PC-3 (cell line): ENCODE data around the gene IRAK3. TPM values are rescaled to one million over a fixed set of nuclear protein-coding genes. Genes with fewer than 3 reads are reported as not detected.

ENCODE experiments used
- ATAC-seq: fragments of 200-7000 bp; cut with Tn5 transposase; 2 replicates; pipeline ENCODE4 v1.9.1; 2020; ENCODE audit warnings: mild to moderate bottlenecking, moderate library complexity
- BruUV-seq: library from RNA; stranded (reverse); fragments of 400-500 nt; replicated peaks from 2 replicates; lab custom pipeline; 2021; lab: Mats Ljungman, UMichigan
- CTCF ChIA-PET: fragments of 300-600 bp; sonication (Branson Sonifier 250); formaldehyde crosslinking; loops from one replicate; lab custom pipeline; 2022; ENCODE audit warnings: antibody characterized with exemption; lab: Charles Lee
- POLR2A ChIA-PET: fragments of 300-600 bp; sonication (Branson Sonifier 250); formaldehyde crosslinking; loops from one replicate; lab custom pipeline; 2022; ENCODE audit warnings: antibody characterized with exemption; ENCODE audit not compliant: unreplicated experiment; lab: Charles Lee
- DNase-seq: peaks from one replicate; pipeline ENCODE4 v3.0.0-alpha.2; 2015
- H2AFZ ChIP-seq: fragments of 300-600 bp; sonication (generic); 2 replicates; pipeline ENCODE4 v1.6.0; 2016; ENCODE audit warnings: antibody characterized with exemption, low read length
- H3F3A ChIP-seq: fragments of 300-600 bp; sonication (generic); one replicate; pipeline ENCODE4 v1.6.0; 2017; ENCODE audit warnings: antibody characterized with exemption, low read length, control low read depth, mild to moderate bottlenecking; ENCODE audit not compliant: unreplicated experiment
- H3K27ac ChIP-seq: fragments of 300-600 bp; sonication (generic); 2 replicates; pipeline ENCODE4 v1.5.1; 2016; ENCODE audit warnings: mild to moderate bottlenecking, low read length
- H3K27me3 ChIP-seq: fragments of 300-600 bp; sonication (generic); 2 replicates; pipeline ENCODE4 v1.6.1; 2016; ENCODE audit warnings: low read length, mixed read lengths
- H3K36me3 ChIP-seq: fragments of 300-600 bp; sonication (generic); 2 replicates; pipeline ENCODE4 v1.6.1; 2016; ENCODE audit warnings: low read depth, mixed run types, low read length, mixed read lengths
- H3K4me1 ChIP-seq: fragments of 300-600 bp; sonication (generic); 2 replicates; pipeline ENCODE4 v1.5.1; 2016; ENCODE audit warnings: low read length; ENCODE audit not compliant: insufficient read depth
- H3K4me2 ChIP-seq: fragments of 300-600 bp; sonication (generic); 2 replicates; pipeline ENCODE4 v1.6.0; 2016; ENCODE audit warnings: low read length
- H3K4me3 ChIP-seq: fragments of 300-600 bp; sonication (generic); 2 replicates; pipeline ENCODE4 v1.5.1; 2016; ENCODE audit warnings: mild to moderate bottlenecking, low read length, mixed read lengths
- H3K79me2 ChIP-seq: fragments of 300-600 bp; sonication (generic); 2 replicates; pipeline ENCODE4 v1.6.1; 2017; ENCODE audit warnings: low read length, mixed read lengths
- H3K9ac ChIP-seq: fragments of 300-600 bp; sonication (generic); 2 replicates; pipeline ENCODE4 v1.6.0; 2016; ENCODE audit warnings: mild to moderate bottlenecking, low read length
- H3K9me2 ChIP-seq: fragments of 300-600 bp; sonication (generic); replicated peaks from 2 replicates; pipeline ENCODE4 v1.6.1; 2016; ENCODE audit warnings: mixed run types, low read length, mixed read lengths
- H3K9me3 ChIP-seq: fragments of 300-600 bp; sonication (generic); 2 replicates; pipeline ENCODE4 v1.6.1; 2016; ENCODE audit warnings: low read length, mixed read lengths
- H4K20me1 ChIP-seq: fragments of 300-600 bp; sonication (generic); 2 replicates; pipeline ENCODE4 v1.6.1; 2016; ENCODE audit warnings: low read length, mixed read lengths
- EZH2 ChIP-seq: fragments of 300-600 bp; sonication (generic); IDR thresholded peaks from one replicate; pipeline ENCODE4 v1.6.1; 2017; ENCODE audit warnings: antibody characterized with exemption, mild to moderate bottlenecking, low read length; ENCODE audit not compliant: unreplicated experiment
- EZH2phosphoT487 ChIP-seq: fragments of 300-600 bp; sonication (generic); IDR thresholded peaks from 2 replicates; pipeline ENCODE4 v1.6.1; 2018; ENCODE audit warnings: mild to moderate bottlenecking, antibody characterized with exemption, low read length, borderline replicate concordance
- intact Hi-C: fragments of 100-400 bp; cut with micrococcal nuclease; formaldehyde crosslinking; loops from 2 replicates; pipeline ENCODE4 v1.9.0; 2023
- total RNA-seq: library from RNA; depleted of rRNA; stranded (reverse); fragments of >200 nt; gene quantifications from 2 replicates; pipeline ENCODE4 v1.2.3, GENCODE V29; 2014
- TF ChIP-seq, protein P1 (sequence below): fragments of 300-600 bp; sonication (generic); conservative IDR thresholded peaks from 2 replicates; pipeline ENCODE4 v1.5.1; 2017; ENCODE audit warnings: antibody characterized with exemption, low read depth, mild to moderate bottlenecking, low read length

Gene IRAK3
- total RNA-seq, 1 experiment from 2014 or later, result not detected

DNA sequence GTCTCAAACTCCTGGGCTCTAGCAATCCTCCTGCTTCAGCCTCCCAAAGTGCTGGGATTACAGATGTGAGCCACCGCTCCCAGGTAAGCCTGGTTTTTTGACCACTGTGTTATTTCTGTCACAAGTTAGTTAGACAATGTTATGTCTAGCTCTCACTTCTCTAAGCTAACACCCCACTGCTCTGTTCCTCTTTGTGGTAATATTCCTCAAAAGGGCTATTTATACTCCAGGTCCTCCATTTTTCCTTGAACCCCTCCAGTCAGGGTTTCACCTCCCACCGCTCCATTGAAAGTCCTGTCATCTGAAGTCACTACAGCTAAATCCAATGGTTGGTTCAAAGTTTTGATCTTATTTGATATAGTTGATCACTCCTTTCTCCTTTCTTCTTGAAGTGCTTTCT, 5.1 kb downstream of the IRAK3 start:
- Histone ChIP-seq H3K4me1 (no peaks in the 10 kb centered on the region), H3K79me2 (no peaks in the 10 kb centered on the region), H3K4me3 (no peak overlapping the region), H2AFZ (no peak overlapping the region), H3K9me3 (no peaks in the 10 kb centered on the region), H3K27me3 (peaks cover 19% of the 10 kb centered on the region), H3K36me3 (no peaks in the 10 kb centered on the region), H3K4me2 (no peak overlapping the region), H3K9me2 (no peaks in the 10 kb centered on the region), H3F3A (no peaks in the 10 kb centered on the region), H3K27ac (no peak overlapping the region), H3K9ac (no peak overlapping the region), H4K20me1 (no peaks in the 10 kb centered on the region)
- ATAC-seq (no peak), DNase-seq (no peak)
- no TSS peak for BruUV-seq
- POLR2A ChIA-PET, result no interaction called here
- TF ChIP-seq EZH2, result no peak
- no peak for TF ChIP-seq EZH2phosphoT487
- TF ChIP-seq, protein P1, sequence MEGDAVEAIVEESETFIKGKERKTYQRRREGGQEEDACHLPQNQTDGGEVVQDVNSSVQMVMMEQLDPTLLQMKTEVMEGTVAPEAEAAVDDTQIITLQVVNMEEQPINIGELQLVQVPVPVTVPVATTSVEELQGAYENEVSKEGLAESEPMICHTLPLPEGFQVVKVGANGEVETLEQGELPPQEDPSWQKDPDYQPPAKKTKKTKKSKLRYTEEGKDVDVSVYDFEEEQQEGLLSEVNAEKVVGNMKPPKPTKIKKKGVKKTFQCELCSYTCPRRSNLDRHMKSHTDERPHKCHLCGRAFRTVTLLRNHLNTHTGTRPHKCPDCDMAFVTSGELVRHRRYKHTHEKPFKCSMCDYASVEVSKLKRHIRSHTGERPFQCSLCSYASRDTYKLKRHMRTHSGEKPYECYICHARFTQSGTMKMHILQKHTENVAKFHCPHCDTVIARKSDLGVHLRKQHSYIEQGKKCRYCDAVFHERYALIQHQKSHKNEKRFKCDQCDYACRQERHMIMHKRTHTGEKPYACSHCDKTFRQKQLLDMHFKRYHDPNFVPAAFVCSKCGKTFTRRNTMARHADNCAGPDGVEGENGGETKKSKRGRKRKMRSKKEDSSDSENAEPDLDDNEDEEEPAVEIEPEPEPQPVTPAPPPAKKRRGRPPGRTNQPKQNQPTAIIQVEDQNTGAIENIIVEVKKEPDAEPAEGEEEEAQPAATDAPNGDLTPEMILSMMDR, result no peak
- intact Hi-C loops, result no loop called here
- CTCF ChIA-PET, result no interaction called here

DNA sequence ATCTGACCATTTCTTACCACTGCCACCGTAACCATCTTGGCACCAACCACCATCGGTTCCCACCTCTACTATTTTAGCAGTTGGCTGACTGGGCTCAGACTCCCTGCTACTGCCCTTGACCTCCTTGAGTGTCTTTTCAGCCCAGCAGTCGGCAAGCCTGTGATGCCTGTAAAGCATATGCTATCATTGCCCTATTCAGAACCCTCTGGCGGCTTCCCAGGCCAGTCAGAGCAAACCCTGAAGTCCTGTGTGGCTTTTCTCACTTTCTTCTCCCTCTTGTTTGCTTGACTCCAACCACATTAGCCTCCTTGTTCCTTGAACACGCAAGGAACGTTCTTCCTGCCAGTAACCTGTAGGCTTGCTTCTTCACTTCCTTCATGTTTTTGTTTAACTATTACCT, 6.2 kb downstream of the IRAK3 start:
- Histone ChIP-seq H3K9ac (no peak overlapping the region), H3K9me3 (no peaks in the 10 kb centered on the region), H3K4me3 (no peak overlapping the region), H3K4me2 (no peak overlapping the region), H3K36me3 (no peaks in the 10 kb centered on the region), H3K4me1 (no peaks in the 10 kb centered on the region), H2AFZ (peak overlapping the region; percentile 10; the same call in 1 of the 2 replicates), H3K9me2 (no peaks in the 10 kb centered on the region), H3F3A (no peaks in the 10 kb centered on the region), H3K27ac (no peak overlapping the region), H3K79me2 (no peaks in the 10 kb centered on the region), H3K27me3 (peaks cover 19% of the 10 kb centered on the region), H4K20me1 (no peaks in the 10 kb centered on the region)
- CTCF ChIA-PET, result no interaction called here
- intact Hi-C loops, result no loop called here
- POLR2A ChIA-PET, result no interaction called here
- BruUV-seq, result no TSS peak
- no peak for DNase-seq
- no peak for ATAC-seq
- TF ChIP-seq EZH2 (no peak), EZH2phosphoT487 (no peak)
- TF ChIP-seq, protein P1, result no peak

GRCh38 chr12:66196806-66197205, 7.8 kb downstream of the IRAK3 start:
- CTCF ChIA-PET, result no interaction called here
- Histone ChIP-seq H4K20me1 (no peaks in the 10 kb centered on the region), H3K4me1 (no peaks in the 10 kb centered on the region), H3K27me3 (peaks cover 27% of the 10 kb centered on the region), H3K36me3 (no peaks in the 10 kb centered on the region), H3K4me3 (no peak overlapping the region), H3K27ac (no peak overlapping the region), H3K9ac (no peak overlapping the region), H3F3A (no peaks in the 10 kb centered on the region), H2AFZ (no peak overlapping the region), H3K9me2 (no peaks in the 10 kb centered on the region), H3K4me2 (no peak overlapping the region), H3K9me3 (no peaks in the 10 kb centered on the region), H3K79me2 (no peaks in the 10 kb centered on the region)
- no TSS peak for BruUV-seq
- DNase-seq, result no peak
- ATAC-seq, result no peak
- POLR2A ChIA-PET, result no interaction called here
- TF ChIP-seq, protein P1, result no peak
- TF ChIP-seq EZH2phosphoT487, result no peak
- TF ChIP-seq EZH2, result no peak
- intact Hi-C loops, result no loop called here
